Measurements from ENCODE around the gene NRIP3. TPM values are rescaled to one million over a fixed set of nuclear protein-coding genes. Genes with fewer than 3 reads are reported as not detected.

Gene NRIP3
- total RNA-seq, 1 donor from 2014 or later, result 2.7 TPM

DNA sequence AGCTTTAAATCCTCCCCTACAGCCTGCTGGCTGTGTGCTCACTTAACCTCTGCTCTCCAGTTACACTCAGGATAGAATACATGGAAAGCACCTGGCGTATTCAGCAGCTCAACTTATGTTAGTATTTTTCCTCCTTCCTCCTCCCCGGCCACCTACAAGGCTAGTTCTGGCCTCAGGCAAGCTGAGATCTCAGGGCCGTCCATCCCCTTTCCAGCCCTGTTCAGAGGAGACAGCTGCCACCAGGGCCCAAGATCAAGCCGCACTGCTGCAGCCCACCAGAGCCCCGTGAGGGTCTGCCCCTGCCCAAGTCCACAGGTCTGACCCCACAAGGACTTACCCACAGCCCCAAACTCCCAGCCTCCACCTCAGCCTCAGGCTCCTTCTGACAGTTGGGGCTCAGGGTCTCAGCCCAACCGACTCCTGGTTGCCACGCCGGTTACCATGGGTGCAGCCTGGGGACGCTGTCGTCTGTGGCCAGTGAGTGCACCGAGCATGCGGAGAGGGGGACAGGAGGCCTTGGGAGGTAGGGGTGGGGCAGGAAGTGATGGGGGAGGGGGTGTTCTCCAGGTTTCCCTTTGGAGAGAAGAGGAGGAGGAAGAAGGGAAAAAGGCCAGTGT is 71.1 kb downstream of the NRIP3 start, which contains the start of gene C11orf16:
TSS of gene C11orf16 (minus strand) at position 384 of the 617 bp plus-strand sequence. CDS start 639 bp downstream, outside the sequence.
- no peak for DNase-seq (ENCODE audit: low read depth)

Other genes starting within 250 kb of the NRIP3 start
- gene AKIP1, start 92.8 kb downstream of the NRIP3 start, total RNA-seq, result 40.7 and 56.3 TPM in 2 replicates
- gene C11orf16, start 71.1 kb downstream of the NRIP3 start, total RNA-seq, result not detected in 2 replicates
- not detected in 2 replicates for gene ASCL3, start 61.0 kb downstream of the NRIP3 start, total RNA-seq
- gene TMEM9B, start 39.6 kb downstream of the NRIP3 start, total RNA-seq, result 38.7 and 52.4 TPM in 2 replicates
- gene SCUBE2, start 87.6 kb upstream of the NRIP3 start, total RNA-seq, result 0.87 and 1.4 TPM in 2 replicates

All from renal cortical epithelial cell (primary cell).